C4-2B (cell line): ENCODE results near the gene SLC2A8.

ENCODE experiments used
- ZFX ChIP-seq: fragments of 450-650 bp; IDR thresholded peaks from 2 replicates; pipeline ENCODE4 v1.6.1; 2017
- TF ChIP-seq, protein P1 (sequence below): fragments of 450-650 bp; conservative IDR thresholded peaks from 2 replicates; pipeline ENCODE4 v1.5.1; 2017; ENCODE audit warnings: mild to moderate bottlenecking

DNA sequence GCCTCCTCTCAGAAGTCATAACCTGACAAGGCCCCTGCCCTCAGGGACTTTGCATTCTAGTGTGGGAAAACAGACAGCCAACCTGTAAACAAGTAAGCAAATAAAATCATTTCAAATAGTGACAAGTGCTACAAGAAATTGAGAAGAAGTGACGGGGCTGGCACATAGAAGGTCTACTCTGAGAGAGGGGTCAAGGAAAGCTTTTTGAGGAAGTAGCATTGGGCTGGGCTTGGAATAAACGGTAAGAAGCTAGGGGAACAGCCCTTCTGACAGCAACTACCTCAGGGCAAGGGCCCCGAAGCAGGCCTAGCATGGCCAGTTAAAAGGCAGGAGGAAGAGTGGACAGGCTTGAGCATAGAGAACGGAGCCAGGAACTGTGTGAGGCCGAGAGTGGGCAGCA is 4.8 kb upstream of the SLC2A8 start:
- TF ChIP-seq, protein P1, sequence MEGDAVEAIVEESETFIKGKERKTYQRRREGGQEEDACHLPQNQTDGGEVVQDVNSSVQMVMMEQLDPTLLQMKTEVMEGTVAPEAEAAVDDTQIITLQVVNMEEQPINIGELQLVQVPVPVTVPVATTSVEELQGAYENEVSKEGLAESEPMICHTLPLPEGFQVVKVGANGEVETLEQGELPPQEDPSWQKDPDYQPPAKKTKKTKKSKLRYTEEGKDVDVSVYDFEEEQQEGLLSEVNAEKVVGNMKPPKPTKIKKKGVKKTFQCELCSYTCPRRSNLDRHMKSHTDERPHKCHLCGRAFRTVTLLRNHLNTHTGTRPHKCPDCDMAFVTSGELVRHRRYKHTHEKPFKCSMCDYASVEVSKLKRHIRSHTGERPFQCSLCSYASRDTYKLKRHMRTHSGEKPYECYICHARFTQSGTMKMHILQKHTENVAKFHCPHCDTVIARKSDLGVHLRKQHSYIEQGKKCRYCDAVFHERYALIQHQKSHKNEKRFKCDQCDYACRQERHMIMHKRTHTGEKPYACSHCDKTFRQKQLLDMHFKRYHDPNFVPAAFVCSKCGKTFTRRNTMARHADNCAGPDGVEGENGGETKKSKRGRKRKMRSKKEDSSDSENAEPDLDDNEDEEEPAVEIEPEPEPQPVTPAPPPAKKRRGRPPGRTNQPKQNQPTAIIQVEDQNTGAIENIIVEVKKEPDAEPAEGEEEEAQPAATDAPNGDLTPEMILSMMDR, result no peak
- TF ChIP-seq ZFX, result no peak
